Epithelial cell of esophagus (primary cell): ENCODE results near the gene DPP6.

Experiments
- DNase-seq: peaks from one replicate; pipeline ENCODE4 v3.0.0; 2010; ENCODE audit warnings: low read depth
- H3K4me3 ChIP-seq: 2 replicates; pipeline ENCODE4 v1.5.1; 2011; ENCODE audit warnings: mild to moderate bottlenecking, low read length, control low read depth
- TF ChIP-seq, protein P1 (sequence below): IDR thresholded peaks from 2 replicates; pipeline ENCODE4 v1.5.1; 2011; ENCODE audit warnings: low read depth, mild to moderate bottlenecking, low read length, control low read depth, inconsistent platforms; ENCODE audit not compliant: insufficient read depth; ENCODE audit errors: missing control alignments

Gene DPP6

DNA sequence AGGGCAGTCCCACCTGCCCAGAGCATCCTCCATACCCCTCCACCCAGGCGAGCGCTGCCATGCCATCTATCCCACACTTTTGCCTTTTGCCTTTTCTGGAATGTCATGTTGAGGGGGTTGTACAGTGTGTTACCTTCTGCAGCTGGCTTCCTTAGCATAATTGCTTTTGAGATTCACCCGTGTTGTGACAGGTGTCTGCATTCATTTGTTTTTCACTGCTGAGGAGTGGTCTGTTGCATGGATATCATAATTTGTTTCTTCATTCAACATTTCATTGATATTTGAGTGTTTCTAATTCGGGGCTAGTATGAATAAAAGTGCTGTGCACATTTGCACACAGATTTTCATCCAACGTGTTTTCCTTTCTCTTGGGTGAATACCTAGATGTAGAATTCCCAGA is 596.8 kb downstream of the DPP6 start:
- DNase-seq = no peak
- TF ChIP-seq, protein P1, sequence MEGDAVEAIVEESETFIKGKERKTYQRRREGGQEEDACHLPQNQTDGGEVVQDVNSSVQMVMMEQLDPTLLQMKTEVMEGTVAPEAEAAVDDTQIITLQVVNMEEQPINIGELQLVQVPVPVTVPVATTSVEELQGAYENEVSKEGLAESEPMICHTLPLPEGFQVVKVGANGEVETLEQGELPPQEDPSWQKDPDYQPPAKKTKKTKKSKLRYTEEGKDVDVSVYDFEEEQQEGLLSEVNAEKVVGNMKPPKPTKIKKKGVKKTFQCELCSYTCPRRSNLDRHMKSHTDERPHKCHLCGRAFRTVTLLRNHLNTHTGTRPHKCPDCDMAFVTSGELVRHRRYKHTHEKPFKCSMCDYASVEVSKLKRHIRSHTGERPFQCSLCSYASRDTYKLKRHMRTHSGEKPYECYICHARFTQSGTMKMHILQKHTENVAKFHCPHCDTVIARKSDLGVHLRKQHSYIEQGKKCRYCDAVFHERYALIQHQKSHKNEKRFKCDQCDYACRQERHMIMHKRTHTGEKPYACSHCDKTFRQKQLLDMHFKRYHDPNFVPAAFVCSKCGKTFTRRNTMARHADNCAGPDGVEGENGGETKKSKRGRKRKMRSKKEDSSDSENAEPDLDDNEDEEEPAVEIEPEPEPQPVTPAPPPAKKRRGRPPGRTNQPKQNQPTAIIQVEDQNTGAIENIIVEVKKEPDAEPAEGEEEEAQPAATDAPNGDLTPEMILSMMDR = no peak
- no peak overlapping the region for H3K4me3 ChIP-seq

GRCh38 chr7:154649434-154649833 is 597.2 kb downstream of the DPP6 start:
- TF ChIP-seq, protein P1 = no peak
- no peak overlapping the region for H3K4me3 ChIP-seq
- no peak for DNase-seq

- no peak overlapping the region for H3K4me3 ChIP-seq
- no peak for DNase-seq
- TF ChIP-seq, protein P1 = no peak
Measured at GRCh38 chr7:154650275-154650674, 598.1 kb downstream of the DPP6 start.

GRCh38 chr7:154651501-154651900 is 599.3 kb downstream of the DPP6 start:
- TF ChIP-seq, protein P1 = no peak
- no peak overlapping the region for H3K4me3 ChIP-seq
- no peak for DNase-seq

DNA sequence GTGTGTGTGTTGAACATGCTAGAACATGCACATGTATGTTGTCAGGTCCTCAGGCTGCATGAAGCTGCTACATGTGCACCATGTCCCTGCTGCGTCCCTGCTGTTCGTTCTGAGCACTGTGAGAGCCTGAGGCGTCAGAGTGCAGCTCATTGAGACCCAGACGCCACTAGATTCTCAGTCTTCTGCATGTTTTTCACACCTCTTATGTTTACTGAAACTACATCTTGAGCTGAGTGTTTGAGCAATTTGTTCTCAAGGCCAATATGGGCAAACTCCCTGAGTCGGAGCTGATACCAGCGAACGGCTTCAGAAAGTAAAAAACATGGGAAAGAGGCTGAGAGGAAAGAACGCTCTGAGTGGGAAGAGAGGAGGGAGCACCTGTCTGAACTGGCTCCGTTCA is 600.4 kb downstream of the DPP6 start:
- no peak for DNase-seq
- H3K4me3 ChIP-seq = no peak overlapping the region
- TF ChIP-seq, protein P1 = no peak

DNA sequence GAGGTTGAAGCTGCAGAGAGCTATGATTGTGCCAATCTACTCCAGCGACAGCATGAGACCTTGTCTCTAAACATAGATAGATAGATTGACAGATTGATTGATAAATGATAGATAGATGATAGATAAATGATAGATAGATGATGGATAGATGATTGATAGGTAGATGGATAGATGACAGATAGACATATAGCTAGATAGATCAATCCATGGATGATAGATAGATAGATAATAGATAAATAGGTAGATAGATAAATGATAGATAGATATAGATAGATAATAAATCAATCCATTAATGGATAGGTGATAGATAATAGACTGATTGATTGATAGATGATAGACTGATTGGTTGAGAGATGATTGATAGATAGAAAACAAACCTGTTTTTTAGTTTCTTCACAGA is 601.1 kb downstream of the DPP6 start:
- no peak for DNase-seq
- TF ChIP-seq, protein P1 = no peak
- no peak overlapping the region for H3K4me3 ChIP-seq

GRCh38 chr7:154656618-154657017 is 604.4 kb downstream of the DPP6 start:
- TF ChIP-seq, protein P1 = no peak
- no peak for DNase-seq

More at GRCh38 chr7:154656618-154657017, 604.4 kb downstream of the DPP6 start:
- no peak overlapping the region for H3K4me3 ChIP-seq
